GM21526 (cell line): Measurements from ENCODE around the gene GPR63.

Source experiments
- ATAC-seq: cut with Tn5 transposase; IDR thresholded peaks from one replicate; pipeline ENCODE4 v1.9.1; 2021; ENCODE audit warnings: moderate library complexity; ENCODE audit not compliant: unreplicated experiment, low FRiP score

GPR63 gene

GRCh38 chr6:96823743-96824142, 13.5 kb downstream of the GPR63 start:
- no peak for ATAC-seq

GRCh38 chr6:96821034-96821433, 16.2 kb downstream of the GPR63 start:
- no peak for ATAC-seq

- no peak for ATAC-seq
These were observed 20.9 kb downstream of the GPR63 start for GRCh38 chr6:96816301-96816817.

- ATAC-seq, result no peak
These were observed 22.7 kb downstream of the GPR63 start for GRCh38 chr6:96814625-96815024.

- no peak for ATAC-seq
These were observed 25.1 kb downstream of the GPR63 start for GRCh38 chr6:96812077-96812703.

GRCh38 chr6:96811670-96812069, 25.6 kb downstream of the GPR63 start:
- no peak for ATAC-seq

- ATAC-seq, result no peak
These were observed 26.1 kb downstream of the GPR63 start for GRCh38 chr6:96811136-96811535.

- ATAC-seq, result no peak
These were observed 28.2 kb downstream of the GPR63 start for GRCh38 chr6:96809119-96809518.

GRCh38 chr6:96803106-96803481, 34.2 kb downstream of the GPR63 start:
- ATAC-seq, result no peak

GRCh38 chr6:96795481-96795880, 41.8 kb downstream of the GPR63 start:
- peak; percentile 74 for ATAC-seq

GRCh38 chr6:96794980-96795379, 42.3 kb downstream of the GPR63 start:
- no peak for ATAC-seq

GRCh38 chr6:96792561-96793190, 44.6 kb downstream of the GPR63 start:
- no peak for ATAC-seq

GRCh38 chr6:96789871-96790270, 47.4 kb downstream of the GPR63 start:
- no peak for ATAC-seq

- ATAC-seq, result no peak
These were observed 49.3 kb downstream of the GPR63 start for GRCh38 chr6:96787846-96788580.

GRCh38 chr6:96786336-96786735, 50.9 kb downstream of the GPR63 start:
- ATAC-seq, result no peak

GRCh38 chr6:96784650-96785049, 52.6 kb downstream of the GPR63 start:
- ATAC-seq, result no peak

- ATAC-seq, result no peak
These were observed 54.0 kb downstream of the GPR63 start for GRCh38 chr6:96783307-96783706.

GRCh38 chr6:96781557-96781956, 55.7 kb downstream of the GPR63 start:
- no peak for ATAC-seq

- no peak for ATAC-seq
These were observed 60.2 kb downstream of the GPR63 start for GRCh38 chr6:96777113-96777512.

- no peak for ATAC-seq
These were observed 61.4 kb downstream of the GPR63 start for GRCh38 chr6:96775727-96776400.

GRCh38 chr6:96766769-96767168, 70.5 kb downstream of the GPR63 start:
- no peak for ATAC-seq
